ENCODE data around the gene ARMC12. TPM values are rescaled to one million over a fixed set of nuclear protein-coding genes. Genes with fewer than 3 reads are reported as not detected.

ARMC12 gene
- total and polyA plus RNA-seq, 2 of the 13 experiments (the other 11 are each of a cell fraction or from before 2014, with no cell fraction given): 1.3 TPM; not detected in 1

- TF ChIP-seq NFATC3 (CRISPR knock-in tag; IDR thresholded peaks at IDR 0.05) (0 out of 2 replicates have a peak, but pooled peaks have one; percentile 92), THAP7 (CRISPR knock-in tag; IDR thresholded peaks at IDR 0.05) (0 out of 2 replicates have a peak, but pooled peaks have one; percentile 37), IRF1 (CRISPR knock-in tag; IDR thresholded peaks at IDR 0.05; ENCODE audit: low read depth) (no peak), U2AF2 (IDR thresholded peaks at IDR 0.05; ENCODE audit: low read depth, low read length) (no peak), ZNF614 (CRISPR knock-in tag; IDR thresholded peaks at IDR 0.05; ENCODE audit: borderline replicate concordance) (peak; percentile 76), ZNF569 (CRISPR knock-in tag; IDR thresholded peaks at IDR 0.05; ENCODE audit: borderline replicate concordance) (no peak), ATF2 (CRISPR knock-in tag; IDR thresholded peaks at IDR 0.05) (0 out of 2 replicates have a peak, but pooled peaks have one; percentile 13), ZHX1 (CRISPR knock-in tag; IDR thresholded peaks at IDR 0.05; ENCODE audit: low read depth) (0 out of 2 replicates have a peak, but pooled peaks have one; percentile 72), ZNF232 (CRISPR knock-in tag; IDR thresholded peaks at IDR 0.05; ENCODE audit: borderline replicate concordance) (no peak), ZMYM4 (CRISPR knock-in tag; IDR thresholded peaks at IDR 0.05) (peak; percentile 84), ZBTB26 (CRISPR knock-in tag; IDR thresholded peaks at IDR 0.05; ENCODE audit: borderline replicate concordance) (no peak; the same call in 1 of the 2 replicates), ATF7 (IDR thresholded peaks at IDR 0.05) (no peak), ATF7 (CRISPR knock-in tag; IDR thresholded peaks at IDR 0.05) (no peak), ZNF317 (CRISPR knock-in tag; IDR thresholded peaks at IDR 0.05) (peak; percentile 44; the same call in 1 of the 2 replicates), ZNF780A (CRISPR knock-in tag; IDR thresholded peaks at IDR 0.05) (no peak), KLF12 (CRISPR knock-in tag; IDR thresholded peaks at IDR 0.05; ENCODE audit: borderline replicate concordance) (peak; percentile 42; the same call in 1 of the 2 replicates), TEAD3 (CRISPR knock-in tag; optimal IDR thresholded peaks at IDR 0.05; ENCODE audit: borderline replicate concordance) (peak; percentile 55), GABPA (IDR thresholded peaks at IDR 0.05; ENCODE audit: low read depth, low read length) (no peak; the same call in 1 of the 2 replicates), GABPA (CRISPR knock-in tag; IDR thresholded peaks at IDR 0.05; ENCODE audit: low read depth) (no peak)
Measured at GRCh38 chr6:35688605-35689322, 48.1 kb upstream of the ARMC12 start, which contains the start of gene FKBP5 (continued).

All from HepG2 (cell line).